HUES64 (cell line): Measurements from ENCODE around the gene RASSF1.
A peak's percentile ranks its signal among the peaks of the same experiment; 100 is the strongest.

Experiments used
- H3K27ac ChIP-seq: 2 replicates; pipeline ENCODE4 v1.7.0; 2013; ENCODE audit warnings: low read depth, low read length, inconsistent platforms
- H3K27me3 ChIP-seq: 2 replicates; pipeline ENCODE4 v1.6.1; 2013; ENCODE audit warnings: mild to moderate bottlenecking, low read length; ENCODE audit not compliant: insufficient read depth
- H3K36me3 ChIP-seq: 2 replicates; pipeline ENCODE4 v1.6.1; 2013; ENCODE audit warnings: mild to moderate bottlenecking, low read length; ENCODE audit not compliant: insufficient read depth
- H3K4me1 ChIP-seq: 2 replicates; pipeline ENCODE4 v1.6.1; 2013; ENCODE audit warnings: mild to moderate bottlenecking, low read length, moderate library complexity; ENCODE audit not compliant: insufficient read depth
- H3K4me3 ChIP-seq: 2 replicates; pipeline ENCODE4 v1.5.1; 2013; ENCODE audit warnings: mild to moderate bottlenecking, low read length, moderate library complexity
- H3K9ac ChIP-seq: 2 replicates; pipeline ENCODE4 v1.6.1; 2013; ENCODE audit warnings: mild to moderate bottlenecking, low read depth, low read length
- H3K9me3 ChIP-seq: 2 replicates; pipeline ENCODE4 v1.6.1; 2013; ENCODE audit warnings: low read depth, low read length; ENCODE audit not compliant: insufficient read depth
- WGBS: fragments of 150-250, 120-280 bp; methylation state at CpG from one replicate; pipeline ENCODE4 v1.1.7; 2013; ENCODE audit warnings: missing lambda C conversion rate; 5-methylcytosine and 5-hydroxymethylcytosine counted together

The RASSF1 gene

GRCh38 chr3:50297896-50298725, 42.5 kb downstream of the RASSF1 start:
- H3K9ac ChIP-seq: no peak overlapping the region
- no peaks in the 10 kb centered on the region for H3K9me3 ChIP-seq
- H3K4me1 ChIP-seq: peaks cover 6% of the 10 kb centered on the region; the same call in 1 of the 2 replicates
- no peak overlapping the region for H3K27ac ChIP-seq
- no peaks in the 10 kb centered on the region for H3K27me3 ChIP-seq
- peak overlapping the region; percentile 91 for H3K4me3 ChIP-seq
- WGBS: 66% methylated on average over 9 of the region's 9 CpGs
- H3K36me3 ChIP-seq: no peaks in the 10 kb centered on the region

GRCh38 chr3:50297384-50297775, 43.3 kb downstream of the RASSF1 start:
- H3K4me3 ChIP-seq: no peak overlapping the region
- H3K4me1 ChIP-seq: peaks cover 5% of the 10 kb centered on the region; the same call in 1 of the 2 replicates
- no peaks in the 10 kb centered on the region for H3K27me3 ChIP-seq
- H3K27ac ChIP-seq: no peak overlapping the region
- H3K9ac ChIP-seq: no peak overlapping the region
- 96% methylated on average over 2 of the region's 2 CpGs for WGBS
- H3K36me3 ChIP-seq: no peaks in the 10 kb centered on the region
- H3K9me3 ChIP-seq: no peaks in the 10 kb centered on the region

GRCh38 chr3:50296721-50297383, 43.8 kb downstream of the RASSF1 start:
- Histone ChIP-seq H3K9ac (no peak overlapping the region), H3K4me3 (no peak overlapping the region), H3K4me1 (peaks cover 5% of the 10 kb centered on the region; the same call in 1 of the 2 replicates), H3K27me3 (no peaks in the 10 kb centered on the region), H3K36me3 (no peaks in the 10 kb centered on the region), H3K27ac (no peak overlapping the region), H3K9me3 (no peaks in the 10 kb centered on the region)
- WGBS: 93% methylated on average over 18 of the region's 18 CpGs

- H3K4me1 ChIP-seq: peaks cover 5% of the 10 kb centered on the region; the same call in 1 of the 2 replicates
- WGBS: 92% methylated on average over 8 of the region's 8 CpGs
- H3K27me3 ChIP-seq: no peaks in the 10 kb centered on the region
- H3K36me3 ChIP-seq: no peaks in the 10 kb centered on the region
- no peak overlapping the region for H3K4me3 ChIP-seq
- H3K9ac ChIP-seq: no peak overlapping the region
- no peaks in the 10 kb centered on the region for H3K9me3 ChIP-seq
- no peak overlapping the region for H3K27ac ChIP-seq
Observed at GRCh38 chr3:50295553-50296431, 44.8 kb downstream of the RASSF1 start.

- Histone ChIP-seq H3K4me3 (no peak overlapping the region), H3K9me3 (no peaks in the 10 kb centered on the region), H3K27ac (no peak overlapping the region), H3K27me3 (no peaks in the 10 kb centered on the region), H3K36me3 (peaks cover 10% of the 10 kb centered on the region), H3K9ac (no peak overlapping the region), H3K4me1 (peaks cover 1% of the 10 kb centered on the region; the same call in 1 of the 2 replicates)
- WGBS: 94% methylated on average over 22 of the region's 22 CpGs
Observed at GRCh38 chr3:50294492-50295403, 45.9 kb downstream of the RASSF1 start.

- H3K9ac ChIP-seq: no peak overlapping the region
- H3K4me3 ChIP-seq: no peak overlapping the region
- H3K36me3 ChIP-seq: peaks cover 16% of the 10 kb centered on the region
- no peaks in the 10 kb centered on the region for H3K27me3 ChIP-seq
- H3K4me1 ChIP-seq: no peaks in the 10 kb centered on the region; the same call in 1 of the 2 replicates
- no peaks in the 10 kb centered on the region for H3K9me3 ChIP-seq
- H3K27ac ChIP-seq: no peak overlapping the region
- WGBS: 86% methylated on average over 4 of the region's 4 CpGs
Observed at GRCh38 chr3:50294089-50294488, 46.5 kb downstream of the RASSF1 start.

- Histone ChIP-seq H3K27me3 (no peaks in the 10 kb centered on the region), H3K27ac (no peak overlapping the region), H3K9ac (peak overlapping the region; percentile 52), H3K4me1 (no peaks in the 10 kb centered on the region; the same call in 1 of the 2 replicates), H3K4me3 (peak overlapping the region; percentile 97), H3K9me3 (no peaks in the 10 kb centered on the region), H3K36me3 (peaks cover 25% of the 10 kb centered on the region)
- WGBS: 92% methylated on average over 12 of the region's 12 CpGs
Observed at GRCh38 chr3:50293079-50293801, 47.4 kb downstream of the RASSF1 start.

- Histone ChIP-seq H3K27me3 (no peaks in the 10 kb centered on the region), H3K4me3 (peak within 1 kb of the TSS; percentile 97), H3K27ac (peak within 1 kb of the TSS; percentile 58), H3K4me1 (no peaks in the 10 kb centered on the region), H3K9ac (peak within 1 kb of the TSS; percentile 93), H3K9me3 (no peaks in the 10 kb centered on the region), H3K36me3 (peaks cover 33% of the 10 kb centered on the region)
- 4% methylated on average over 67 of the region's 67 CpGs for WGBS
Observed at GRCh38 chr3:50292159-50293078, 48.2 kb downstream of the RASSF1 start, which contains the start of gene IFRD2. IFRD2 (minus strand) TSS chr3:50292429; CDS start chr3:50292274, 155 bp downstream.

GRCh38 chr3:50290161-50290641, 50.4 kb downstream of the RASSF1 start:
- no peaks in the 10 kb centered on the region for H3K9me3 ChIP-seq
- no peak overlapping the region for H3K4me3 ChIP-seq
- peaks cover 45% of the 10 kb centered on the region for H3K36me3 ChIP-seq
- 95% methylated on average over 16 of the region's 16 CpGs for WGBS
- H3K9ac ChIP-seq: no peak overlapping the region
- H3K4me1 ChIP-seq: no peaks in the 10 kb centered on the region
- H3K27ac ChIP-seq: no peak overlapping the region
- H3K27me3 ChIP-seq: no peaks in the 10 kb centered on the region
